GM21381 (cell line): Measurements from ENCODE around the gene UBASH3B.
A peak's percentile ranks its signal among the peaks of the same experiment; 100 is the strongest.

Source experiments
- ATAC-seq: cut with Tn5 transposase; IDR thresholded peaks from one replicate; pipeline ENCODE4 v1.9.1; 2021; ENCODE audit warnings: mild to moderate bottlenecking, moderate library complexity; ENCODE audit not compliant: unreplicated experiment

The UBASH3B gene

GRCh38 chr11:122751292-122752070 is 96.0 kb downstream of the UBASH3B start:
- ATAC-seq: no peak

- no peak for ATAC-seq
These were observed 98.5 kb downstream of the UBASH3B start for GRCh38 chr11:122754028-122754427.

- no peak for ATAC-seq
These were observed 99.2 kb downstream of the UBASH3B start for GRCh38 chr11:122754553-122755322.

DNA sequence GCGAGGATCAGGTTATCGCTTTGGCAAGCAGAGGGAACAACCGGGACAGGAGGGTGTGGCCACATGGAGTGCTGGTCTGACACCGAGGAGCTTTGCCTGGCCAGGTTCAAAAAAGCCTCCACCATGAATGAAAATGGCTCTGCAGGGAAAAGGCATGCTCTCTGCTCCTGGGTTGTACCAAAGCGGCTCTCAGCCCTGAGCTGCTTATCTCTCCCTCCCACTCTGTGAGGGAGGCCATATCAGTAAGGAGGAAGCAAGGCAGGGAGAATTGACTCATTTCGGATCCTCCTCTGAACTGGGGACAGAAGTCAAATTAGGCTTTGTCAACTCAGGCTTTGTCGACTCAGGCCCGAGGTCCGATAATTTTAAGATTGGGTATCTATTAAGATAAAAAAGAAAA is 99.9 kb downstream of the UBASH3B start:
- no peak for ATAC-seq

GRCh38 chr11:122755941-122756340 is 100.4 kb downstream of the UBASH3B start:
- ATAC-seq: no peak

GRCh38 chr11:122756417-122756816 is 100.9 kb downstream of the UBASH3B start:
- peak; percentile 59 for ATAC-seq

DNA sequence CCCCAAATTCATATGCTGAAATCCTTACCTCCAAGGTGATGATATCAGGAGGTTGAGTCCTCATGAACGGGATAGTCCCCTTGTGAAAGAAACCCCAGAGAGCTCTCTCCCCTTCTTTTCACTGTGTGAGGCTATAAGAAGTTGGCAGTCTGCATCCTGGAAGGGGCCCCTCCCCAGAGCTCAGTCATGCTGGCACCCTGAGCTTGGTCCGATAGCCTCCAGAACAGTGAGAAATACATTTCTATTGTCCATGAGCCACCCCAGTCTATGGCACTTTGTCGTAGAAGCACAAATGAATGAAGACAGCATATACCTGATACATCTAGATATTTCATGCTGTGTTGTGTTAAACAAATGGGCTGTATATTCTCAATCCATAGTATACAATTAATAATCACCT is 101.7 kb downstream of the UBASH3B start:
- no peak for ATAC-seq

GRCh38 chr11:122758339-122758738 is 102.8 kb downstream of the UBASH3B start:
- no peak for ATAC-seq

DNA sequence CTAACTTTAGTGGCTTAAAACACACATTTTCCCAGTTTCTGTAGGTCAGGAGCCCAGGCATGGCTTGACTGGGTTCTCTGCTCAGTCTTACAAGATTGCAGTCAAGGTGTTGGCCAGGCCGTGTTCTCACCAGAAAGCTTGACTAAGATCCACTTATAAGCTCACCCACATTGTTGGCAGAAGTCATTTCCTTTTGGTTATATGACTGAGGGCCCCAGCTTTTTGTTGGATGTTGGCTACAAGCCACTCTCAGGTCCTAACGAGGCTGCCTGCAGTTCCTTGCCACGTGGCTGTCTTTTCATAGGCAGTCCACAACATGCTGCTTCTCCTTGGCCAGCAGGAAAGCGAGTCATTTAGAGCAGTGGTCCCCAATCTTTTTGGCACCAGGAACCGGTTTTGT is 103.5 kb downstream of the UBASH3B start:
- no peak for ATAC-seq

DNA sequence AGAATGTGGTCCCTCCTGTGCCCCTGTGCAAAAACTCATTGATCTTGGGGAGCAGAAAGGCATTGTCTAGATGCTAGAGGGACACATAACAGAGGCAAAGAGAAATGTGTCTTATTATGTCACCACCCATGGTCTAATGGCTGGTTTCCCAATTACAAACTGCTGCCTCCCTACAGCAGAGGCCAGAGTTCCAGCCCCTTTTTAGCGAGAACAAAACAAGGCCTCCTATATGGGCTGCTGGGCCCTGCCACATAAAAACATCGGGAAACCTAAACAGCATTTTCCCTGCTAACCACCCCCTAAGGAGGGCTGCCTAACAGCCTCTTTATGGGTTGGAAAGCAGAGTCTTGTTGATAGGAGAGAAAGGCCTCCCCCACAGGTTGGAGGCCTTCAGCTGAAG is 107.6 kb downstream of the UBASH3B start:
- no peak for ATAC-seq

GRCh38 chr11:122764371-122765090 is 109.0 kb downstream of the UBASH3B start:
- ATAC-seq: no peak

DNA sequence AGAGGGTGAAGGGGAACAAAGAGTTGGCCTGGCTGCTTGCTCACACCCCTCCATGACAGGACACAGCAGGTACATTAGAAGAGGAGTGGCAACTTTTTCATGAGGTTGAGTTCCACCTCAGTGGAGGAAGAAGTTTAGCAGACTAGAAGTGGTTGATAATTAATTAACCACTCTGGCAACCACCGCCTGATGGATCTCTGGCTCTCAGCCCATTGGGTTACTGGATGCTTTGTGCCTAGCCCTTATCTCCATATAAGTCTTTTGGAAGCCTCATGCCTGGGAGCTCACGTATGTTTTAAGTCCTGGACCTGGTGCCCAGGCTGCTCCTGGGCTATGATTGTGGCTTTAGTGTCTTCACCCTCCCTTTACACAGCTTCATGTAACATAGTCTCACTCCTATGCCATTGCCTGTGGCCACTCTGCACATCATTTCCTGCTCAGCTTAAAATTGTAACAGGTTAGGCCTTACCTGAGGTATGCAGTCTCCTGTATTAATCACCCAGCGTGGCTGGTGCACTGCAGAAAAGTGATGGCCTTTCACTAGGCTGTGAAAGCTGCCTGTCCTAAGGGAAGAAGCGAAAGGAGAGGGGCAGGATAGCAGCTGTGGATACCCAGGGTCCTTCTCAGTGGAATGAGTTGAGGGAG is 110.1 kb downstream of the UBASH3B start:
- ATAC-seq: no peak

DNA sequence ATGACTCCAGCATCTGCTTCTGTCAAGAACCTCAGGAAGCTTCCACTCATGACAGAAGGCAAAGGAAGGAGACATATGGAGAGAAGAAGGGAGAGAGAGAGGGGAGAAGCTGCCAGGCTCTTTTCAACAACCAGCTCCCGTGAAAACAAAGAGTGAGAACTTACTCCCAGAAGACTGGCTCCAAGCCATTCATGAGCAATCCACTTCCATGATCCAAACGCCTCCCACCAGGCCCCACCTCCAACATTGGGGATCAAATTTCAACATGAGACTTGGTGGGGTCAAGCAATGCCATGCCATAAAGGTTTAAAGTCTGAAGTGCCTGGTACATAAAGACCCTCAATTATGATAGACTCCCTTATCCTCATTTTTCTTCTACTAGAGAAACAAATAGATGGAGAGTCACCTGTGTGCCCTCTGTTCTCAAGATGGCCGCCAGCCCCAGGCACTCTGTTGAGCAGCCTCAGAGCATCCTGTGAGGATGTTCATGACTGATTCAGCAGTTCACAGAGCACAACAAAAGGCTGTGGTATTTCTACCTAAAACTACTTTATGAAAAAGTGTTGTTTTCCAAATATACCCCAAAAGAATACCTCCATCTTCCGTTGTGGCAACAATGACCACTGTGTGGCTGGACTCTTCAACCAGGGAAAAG is 113.7 kb downstream of the UBASH3B start:
- ATAC-seq: no peak

DNA sequence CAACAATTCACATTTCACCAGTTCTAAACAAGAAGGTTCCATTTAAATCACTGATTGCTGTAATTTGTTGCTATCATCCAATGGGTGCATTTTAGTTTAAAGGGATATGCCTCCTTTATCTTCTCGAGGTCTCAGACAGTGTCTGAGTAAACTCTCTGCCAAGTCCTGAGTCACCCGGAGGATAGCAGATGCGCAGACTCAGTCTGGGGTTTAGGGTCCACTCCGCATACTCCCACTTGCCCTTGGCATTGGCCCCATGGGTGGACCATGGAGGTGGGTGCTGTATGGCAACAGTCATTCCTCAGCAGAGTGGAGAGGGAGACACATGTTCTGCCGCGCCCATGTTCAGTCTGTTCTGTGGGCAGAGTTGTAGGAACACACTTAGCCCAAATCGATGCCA is 117.4 kb downstream of the UBASH3B start:
- no peak for ATAC-seq

DNA sequence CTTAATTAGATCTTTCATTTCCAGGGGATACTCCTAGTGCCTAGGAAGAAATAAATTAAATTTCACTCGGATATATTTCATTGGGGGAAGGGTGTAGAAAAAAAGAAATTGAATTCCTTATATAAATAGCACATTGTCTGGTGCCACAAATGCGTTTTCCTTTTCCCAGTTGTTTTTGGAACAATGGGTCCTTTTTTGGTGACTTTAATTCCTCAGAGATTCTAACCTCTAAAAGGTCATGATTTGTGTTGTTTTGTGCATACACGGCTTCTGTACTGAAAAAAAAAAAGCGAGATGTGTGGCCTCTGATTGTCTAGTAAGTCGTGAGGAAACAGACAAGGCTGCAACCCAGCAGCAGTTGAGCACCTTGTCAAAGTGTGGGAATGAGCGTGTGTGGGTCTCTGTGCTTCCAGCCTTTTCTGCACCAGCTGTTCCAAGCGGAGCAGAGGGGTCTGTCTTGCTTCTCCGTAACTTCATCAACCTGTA is 118.3 kb downstream of the UBASH3B start:
- ATAC-seq: no peak

DNA sequence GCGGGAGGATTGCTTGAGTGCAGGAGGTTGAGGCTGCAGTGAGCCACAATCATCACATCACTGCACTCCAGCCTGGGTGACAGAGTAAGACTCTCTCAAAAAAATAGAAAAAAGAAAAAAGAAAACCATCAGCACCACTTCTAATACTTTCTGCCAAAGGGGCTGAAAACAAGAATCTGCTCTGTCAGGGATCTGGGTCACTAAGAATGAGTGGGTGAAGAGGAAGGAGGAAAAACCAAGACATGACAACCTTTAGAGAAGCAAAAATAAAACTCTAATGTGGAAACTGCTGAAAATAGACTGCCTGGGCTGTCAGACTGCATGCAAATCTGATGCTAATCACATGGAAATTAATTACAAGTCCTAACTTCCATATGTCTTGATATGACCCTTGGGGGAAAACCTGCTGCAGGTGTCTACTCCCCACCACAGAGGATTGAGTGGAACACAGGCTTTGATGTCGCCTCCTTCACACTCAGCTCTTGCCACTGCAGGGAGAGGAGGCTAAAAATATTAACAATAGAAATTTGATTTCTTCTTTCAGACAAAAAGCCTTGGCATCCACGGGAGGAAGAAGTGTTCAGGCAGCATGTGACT is 120.3 kb downstream of the UBASH3B start:
- no peak for ATAC-seq

- ATAC-seq: no peak
These were observed 121.0 kb downstream of the UBASH3B start for GRCh38 chr11:122776546-122776945.

GRCh38 chr11:122777343-122777742 is 121.8 kb downstream of the UBASH3B start:
- no peak for ATAC-seq

- no peak for ATAC-seq
These were observed 122.6 kb downstream of the UBASH3B start for GRCh38 chr11:122778148-122778547.

GRCh38 chr11:122779047-122779629 is 123.6 kb downstream of the UBASH3B start:
- ATAC-seq: no peak
